Right lobe of liver (tissue), 6 donors: ENCODE measurements around the gene SLC4A5. TPM values are rescaled to one million over a fixed set of nuclear protein-coding genes. Genes with fewer than 3 reads are reported as not detected.

Experiments used
- ATAC-seq, 4 donors: fragments of 200-7000 bp; cut with Tn5 transposase; one replicate each; pipeline ENCODE4 v1.9.1; 2020; ENCODE audit warnings: mild to moderate bottlenecking in 4 of 4, moderate library complexity in 4 of 4
- DNase-seq, 3 donors: peaks; one replicate each; pipeline ENCODE4 v3.0.0-alpha.2; 2020
- H3K27ac ChIP-seq, 3 donors: fragments of 200-600 bp; one replicate each; pipeline ENCODE4 v1.8.0; 2022
- H3K27me3 ChIP-seq, 2 donors: fragments of 200-600 bp; one replicate each; pipeline ENCODE4 v1.8.0; 2022
- H3K36me3 ChIP-seq, 4 donors: fragments of 200-600 bp; sonication (generic) in 1 of 4; one replicate each; pipeline versions ENCODE4 v1.5.1 to v1.8.0; 2017 to 2022; ENCODE audit warnings: control low read depth in 1 of 4
- H3K4me1 ChIP-seq, 4 donors: fragments of 200-600 bp; sonication (generic) in 1 of 4; one replicate each; pipeline versions ENCODE4 v1.5.1 to v1.8.0; 2017 to 2022; ENCODE audit warnings: control low read depth in 1 of 4
- H3K4me3 ChIP-seq, 3 donors: fragments of 200-600 bp; one replicate each; pipeline ENCODE4 v1.8.0; 2022
- H3K9me3 ChIP-seq, 4 donors: fragments of 200-600 bp; sonication (generic) in 1 of 4; one replicate each; pipeline versions ENCODE4 v1.5.1 to v1.8.0; 2017 to 2022; ENCODE audit warnings: control low read depth in 1 of 4
- CTCF ChIP-seq, 4 donors: fragments of 200-600 bp in 3 of 4; fragments of 450-650 bp in 1 of 4; IDR thresholded peaks; one replicate each; pipeline versions ENCODE4 v1.5.1 to v1.8.0; 2016 to 2022; ENCODE audit warnings: antibody characterized with exemption in 4 of 4, mild to moderate bottlenecking in 2 of 4
- POLR2A ChIP-seq: fragments of 450-650 bp; IDR thresholded peaks from one replicate; pipeline ENCODE4 v1.6.1; 2017; ENCODE audit warnings: antibody characterized with exemption, mild to moderate bottlenecking
- WGBS: methylation state at CpG from one replicate; pipeline ENCODE4 v1.1.6; 2018; ENCODE audit warnings: low coverage, low lambda C conversion rate; ENCODE audit not compliant: insufficient coverage; ENCODE audit errors: missing lambda C conversion rate; 5-methylcytosine and 5-hydroxymethylcytosine counted together
- intact Hi-C, 2 donors: fragments of 100-400 bp; cut with DNase I; formaldehyde crosslinking; loops; one replicate each; pipeline versions ENCODE4 v1.11.2 to v1.14.1; 2022
- small RNA-seq, 2 experiments: library from RNA; depleted of rRNA; stranded (forward); fragments of <200 nt; gene quantifications; one replicate each; pipeline ENCODE3, GENCODE V24; 2016
- total RNA-seq, 6 experiments: library from RNA; depleted of rRNA in 2 of 6; stranded (reverse); fragments of >200 nt in 2 of 6; fragmentation: NEBNext Ultra II Directional in 3 of 6; extraction: Animal tissue kit (Norgen Biotek cat#: 25700) in 3 of 6; gene quantifications; one replicate each; pipeline versions ENCODE4 v1.1.0 to v1.2.4, GENCODE V29; 2016 to 2023
- donor health status: DM: no; HTN: yes; CAD: no.
- donor health status: DM: no; HTN: no; CAD: no.
- donor health status: DM: no; HTN: no; CAD: no.
- donor health status: DM: no; HTN: yes; CAD: no.
- donor health status: DM: no; HTN: yes; CAD: no.

Gene SLC4A5
- total RNA-seq, 6 experiments from 2014 or later: 0.12 to 1.2 (median 0.68) TPM

- no peaks in the 10 kb centered on the region for H3K9me3 ChIP-seq
- H3K27ac ChIP-seq: no peak overlapping the region
- WGBS: 58% methylated on average over 2 of the region's 2 CpGs
- TF ChIP-seq POLR2A: no peak
- TF ChIP-seq CTCF (IDR thresholded peaks at IDR 0.05): no peak
- no peaks in the 10 kb centered on the region for H3K27me3 ChIP-seq
- peaks cover 0 to 86% (median 26%) of the 10 kb centered on the region in 4 donors for H3K36me3 ChIP-seq
- intact Hi-C loops: no loop called here
- H3K4me1 ChIP-seq: no peaks in the 10 kb centered on the region
- ATAC-seq (no peak), DNase-seq (no peak)
- no peak overlapping the region for H3K4me3 ChIP-seq
Measured at GRCh38 chr2:74168739-74169138, 174.5 kb downstream of the SLC4A5 start.

Small RNAs within 50 kb of the gene (small RNA-seq; reads per million reads assigned to genes)
- gene RNU6-542P: 0 reads per million in 2 experiments
- 0 reads per million in 2 experiments for gene TAF13P2

Other genes with a start within 250 kb of the SLC4A5 start
- gene BOLA3, start 195.5 kb downstream of the SLC4A5 start, total RNA-seq: 10 to 100 TPM; 14.6 to 58.6 (median 16.0) TPM
- gene MOB1A, start 164.5 kb downstream of the SLC4A5 start, total RNA-seq: 10 to 100 TPM; 29.8 to 48.0 (median 32.9) TPM
- 1 to 10 TPM in 5 of 6 experiments, under 1 TPM in 1; 0.31 to 7.4 (median 2.0) TPM for gene MTHFD2, start 144.8 kb downstream of the SLC4A5 start, total RNA-seq
- gene DCTN1, start 36.9 kb upstream of the SLC4A5 start, total RNA-seq: 10 to 100 TPM; 33.7 to 47.9 (median 37.3) TPM
- gene C2orf81, start 78.2 kb upstream of the SLC4A5 start, total RNA-seq: under 1 TPM in 5 of 6 experiments, not detected in 1; 0.18 to 0.56 (median 0.31) TPM
- gene WDR54, start 78.3 kb upstream of the SLC4A5 start, total RNA-seq: 1 to 10 TPM; 1.6 to 5.3 (median 2.2) TPM
- gene RTKN, start 98.5 kb upstream of the SLC4A5 start, total RNA-seq: 100 to 1,000 TPM in 2 of 6 experiments, 10 to 100 TPM in 4; 61.5 to 103 (median 83.0) TPM
- gene INO80B, start 111.7 kb upstream of the SLC4A5 start, total RNA-seq: 10 to 100 TPM in 5 of 6 experiments, 1 to 10 TPM in 1; 3.4 to 20.3 (median 18.8) TPM
- 10 to 100 TPM; 29.6 to 37.6 (median 32.2) TPM for gene WBP1, start 115.0 kb upstream of the SLC4A5 start, total RNA-seq
- 10 to 100 TPM; 41.0 to 45.2 (median 43.6) TPM for gene MOGS, start 122.0 kb upstream of the SLC4A5 start, total RNA-seq
- gene MRPL53, start 129.3 kb upstream of the SLC4A5 start, total RNA-seq: 10 to 100 TPM; 10.7 to 51.9 (median 42.6) TPM
- 10 to 100 TPM in 3 of 6 experiments, 1 to 10 TPM in 3; 5.9 to 15.4 (median 11.2) TPM for gene CCDC142, start 139.6 kb upstream of the SLC4A5 start, total RNA-seq
- 10 to 100 TPM; 14.5 to 31.5 (median 26.7) TPM for gene TTC31, start 139.7 kb upstream of the SLC4A5 start, total RNA-seq
- gene LBX2, start 156.2 kb upstream of the SLC4A5 start, total RNA-seq: 1 to 10 TPM; 1.4 to 8.4 (median 5.8) TPM
- 10 to 100 TPM in 5 of 6 experiments, 1 to 10 TPM in 1; 9.6 to 17.5 (median 13.3) TPM for gene PCGF1, start 164.3 kb upstream of the SLC4A5 start, total RNA-seq
- gene TLX2, start 171.0 kb upstream of the SLC4A5 start, total RNA-seq: not detected
- gene DQX1, start 182.8 kb upstream of the SLC4A5 start, total RNA-seq: not detected
- gene AUP1, start 186.3 kb upstream of the SLC4A5 start, total RNA-seq: 100 to 1,000 TPM in 1 of 6 experiments, 10 to 100 TPM in 5; 64.6 to 109 (median 80.4) TPM
- gene HTRA2, start 186.5 kb upstream of the SLC4A5 start, total RNA-seq: 10 to 100 TPM; 12.3 to 20.3 (median 15.2) TPM
- 1 to 10 TPM in 5 of 6 experiments, under 1 TPM in 1; 0.92 to 3.3 (median 1.8) TPM for gene LOXL3, start 210.5 kb upstream of the SLC4A5 start, total RNA-seq
- 1 to 10 TPM; 1.9 to 3.7 (median 3.2) TPM for gene DOK1, start 211.3 kb upstream of the SLC4A5 start, total RNA-seq